Fibroblast of pulmonary artery (primary cell): ENCODE results near the gene AIM2.

ENCODE experiments used
- DNase-seq: peaks from one replicate; pipeline ENCODE4 v3.0.0-alpha.2; 2010; ENCODE audit warnings: low read depth
- H3K4me3 ChIP-seq: replicated peaks from 2 replicates; pipeline ENCODE4 v1.5.1; 2011; ENCODE audit warnings: low read depth, mild to moderate bottlenecking, control low read depth, low read length, moderate library complexity
- TF ChIP-seq, protein P1 (sequence below): IDR thresholded peaks from 2 replicates; pipeline ENCODE4 v1.5.1; 2011; ENCODE audit warnings: mild to moderate bottlenecking, control low read depth, low read length, inconsistent platforms; ENCODE audit errors: missing control alignments

The AIM2 gene

DNA sequence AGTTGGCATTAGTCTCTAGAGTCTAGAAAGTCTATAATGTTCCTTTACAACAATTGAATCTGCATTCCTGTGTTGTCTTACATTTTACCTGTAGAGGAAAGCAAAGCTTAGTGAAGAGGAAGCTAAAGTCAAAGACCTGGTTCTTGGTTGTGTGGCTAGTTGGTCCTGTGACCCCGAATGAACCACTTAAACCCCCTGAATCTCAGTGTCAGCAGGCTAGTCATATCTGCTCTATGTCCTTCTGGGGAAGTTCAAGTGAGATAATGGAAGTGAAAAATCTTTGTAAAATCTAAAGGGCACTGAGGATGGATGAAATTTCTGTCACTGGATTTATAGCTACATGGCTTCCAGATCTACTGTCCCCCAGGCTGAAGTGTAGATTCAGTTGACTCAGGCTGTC is 24.0 kb upstream of the AIM2 start:
- DNase-seq = no peak

DNA sequence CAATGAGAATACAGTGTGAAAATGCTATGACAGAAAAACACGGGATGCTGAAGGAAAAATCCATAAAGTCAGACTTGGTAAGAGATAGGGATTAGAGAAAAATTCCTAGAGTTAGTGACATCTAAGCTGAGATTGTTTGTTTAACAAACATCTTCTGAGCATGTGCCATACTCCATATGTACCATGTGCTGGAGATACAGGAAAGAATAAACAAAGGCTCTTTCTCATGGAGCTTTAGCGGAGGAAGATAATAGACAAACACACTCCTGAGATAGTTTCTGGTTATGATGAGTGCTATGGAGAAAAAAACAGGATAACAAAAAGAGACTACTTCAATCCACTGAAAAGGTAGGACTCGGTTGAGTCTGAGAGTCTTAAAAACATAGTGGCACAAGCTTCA is 22.0 kb upstream of the AIM2 start:
- no peak overlapping the region for H3K4me3 ChIP-seq
- TF ChIP-seq, protein P1, sequence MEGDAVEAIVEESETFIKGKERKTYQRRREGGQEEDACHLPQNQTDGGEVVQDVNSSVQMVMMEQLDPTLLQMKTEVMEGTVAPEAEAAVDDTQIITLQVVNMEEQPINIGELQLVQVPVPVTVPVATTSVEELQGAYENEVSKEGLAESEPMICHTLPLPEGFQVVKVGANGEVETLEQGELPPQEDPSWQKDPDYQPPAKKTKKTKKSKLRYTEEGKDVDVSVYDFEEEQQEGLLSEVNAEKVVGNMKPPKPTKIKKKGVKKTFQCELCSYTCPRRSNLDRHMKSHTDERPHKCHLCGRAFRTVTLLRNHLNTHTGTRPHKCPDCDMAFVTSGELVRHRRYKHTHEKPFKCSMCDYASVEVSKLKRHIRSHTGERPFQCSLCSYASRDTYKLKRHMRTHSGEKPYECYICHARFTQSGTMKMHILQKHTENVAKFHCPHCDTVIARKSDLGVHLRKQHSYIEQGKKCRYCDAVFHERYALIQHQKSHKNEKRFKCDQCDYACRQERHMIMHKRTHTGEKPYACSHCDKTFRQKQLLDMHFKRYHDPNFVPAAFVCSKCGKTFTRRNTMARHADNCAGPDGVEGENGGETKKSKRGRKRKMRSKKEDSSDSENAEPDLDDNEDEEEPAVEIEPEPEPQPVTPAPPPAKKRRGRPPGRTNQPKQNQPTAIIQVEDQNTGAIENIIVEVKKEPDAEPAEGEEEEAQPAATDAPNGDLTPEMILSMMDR = no peak
- no peak for DNase-seq

More for the DNA sequence above, 24.0 kb upstream of the AIM2 start:
- TF ChIP-seq, protein P1 = no peak
- no peak overlapping the region for H3K4me3 ChIP-seq

DNA sequence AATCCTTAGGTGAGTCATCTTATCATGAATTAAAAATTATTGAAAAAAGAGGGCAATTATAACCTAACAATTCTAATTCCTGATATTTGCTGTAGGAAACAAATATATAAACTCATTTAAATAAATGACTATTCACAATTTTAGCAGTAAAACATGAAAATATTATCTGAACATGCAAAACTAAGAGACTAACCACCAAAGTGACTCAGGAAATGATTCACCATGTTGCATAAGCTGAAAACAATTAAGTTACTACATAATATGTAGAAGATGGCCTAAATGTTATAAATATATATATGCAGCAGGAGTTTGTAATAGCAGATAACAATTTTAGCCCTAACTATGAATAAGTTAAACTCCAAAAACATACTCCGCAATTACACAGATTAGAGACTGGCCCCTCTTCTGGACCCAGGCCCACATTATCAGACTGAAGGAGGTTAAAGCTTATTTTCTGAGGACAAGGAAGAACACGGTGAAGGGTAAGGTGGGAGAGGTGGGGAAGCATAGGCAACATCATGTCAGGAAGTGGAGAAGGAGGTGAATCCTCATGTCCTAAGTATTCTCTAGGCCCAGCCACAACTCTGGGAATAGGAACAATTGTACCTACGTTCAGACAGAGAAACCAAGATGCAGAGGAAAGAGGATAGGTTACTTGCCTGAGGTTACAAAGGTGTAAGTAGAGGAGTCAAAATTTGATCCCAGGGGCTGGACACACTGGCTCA is 15.6 kb upstream of the AIM2 start:
- DNase-seq = peak; percentile 87
- H3K4me3 ChIP-seq = no peak overlapping the region
- TF ChIP-seq, protein P1 = no peak

DNA sequence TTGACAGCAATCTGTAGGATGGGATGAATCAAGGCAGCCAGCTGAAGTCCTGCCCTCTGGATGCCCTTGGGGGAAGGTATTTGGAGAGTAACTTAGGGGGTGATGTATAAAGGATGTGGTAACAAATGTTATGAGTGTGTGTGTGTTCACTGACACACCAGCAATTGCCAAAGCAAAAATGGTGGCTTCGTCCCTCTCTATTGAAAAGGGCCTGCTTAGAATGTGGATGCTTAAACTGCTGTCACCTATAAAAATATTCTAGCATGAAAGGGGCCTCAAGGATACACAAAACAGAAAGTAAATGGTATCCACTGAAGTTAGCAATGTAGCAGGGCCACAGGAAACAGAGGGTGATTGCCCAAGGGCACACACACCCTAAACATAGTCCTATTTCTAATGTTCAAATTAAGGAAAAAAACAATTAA is 15.1 kb upstream of the AIM2 start:
- TF ChIP-seq, protein P1 = no peak
- DNase-seq = peak; percentile 59
- no peak overlapping the region for H3K4me3 ChIP-seq

DNA sequence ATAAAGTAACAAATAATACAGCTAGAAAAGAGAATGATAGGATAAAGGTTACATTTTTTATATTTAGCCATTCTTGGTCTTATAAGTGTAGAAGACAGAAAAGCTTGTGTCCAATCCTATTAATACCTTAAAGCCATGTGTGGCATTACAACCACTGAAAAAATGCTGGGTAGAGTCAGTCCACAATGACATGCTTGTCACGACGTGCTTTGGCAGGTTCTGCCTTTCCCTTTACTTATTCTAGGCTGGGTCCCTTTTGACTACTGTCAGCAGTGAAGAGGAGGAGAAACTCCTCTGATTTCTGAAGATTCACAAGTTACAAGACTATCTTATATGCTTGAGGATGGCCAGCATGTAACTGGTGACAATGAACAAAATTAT is 14.6 kb upstream of the AIM2 start:
- no peak for DNase-seq
- TF ChIP-seq, protein P1 = no peak
- no peak overlapping the region for H3K4me3 ChIP-seq

DNA sequence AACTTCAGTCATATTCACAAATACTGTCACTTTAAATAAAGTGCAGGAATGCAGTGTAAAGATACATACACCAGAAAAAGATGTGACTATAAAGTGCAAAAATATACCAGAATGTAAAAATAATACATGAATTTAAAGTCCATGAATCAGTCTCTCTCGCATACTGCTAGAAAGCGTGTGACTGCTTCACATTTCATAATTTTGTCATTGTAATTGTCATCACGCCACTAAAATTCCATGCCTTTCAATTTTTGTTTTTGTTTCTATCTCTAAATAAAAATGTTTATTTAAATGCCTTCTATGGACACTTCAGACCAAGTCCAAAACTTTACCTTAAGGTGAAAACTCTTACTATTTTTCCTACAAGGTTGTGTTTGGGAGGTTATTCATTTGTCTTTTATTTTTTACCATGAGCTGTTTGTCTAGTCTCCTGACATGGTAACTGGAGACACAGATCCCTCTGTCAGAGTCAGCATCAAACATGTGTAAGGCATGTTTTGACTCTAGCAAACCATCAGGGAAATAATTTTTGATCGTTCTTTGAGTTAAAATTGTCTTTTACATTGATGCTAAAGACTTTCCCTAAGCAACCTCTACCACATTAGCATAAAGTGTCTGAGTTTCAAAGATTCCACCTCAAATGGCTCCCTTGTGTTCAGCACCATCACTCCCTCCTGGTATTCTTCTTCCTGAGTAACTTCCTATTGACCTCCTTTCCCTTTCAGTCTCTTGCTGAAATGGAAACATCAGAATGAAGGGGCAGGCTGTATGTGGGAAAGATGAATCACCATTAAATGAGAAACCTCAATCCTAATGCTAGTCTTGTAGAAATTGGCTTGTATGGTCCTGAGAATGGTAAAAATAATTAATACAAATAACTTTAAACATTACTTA is 14.0 kb upstream of the AIM2 start:
- H3K4me3 ChIP-seq = no peak overlapping the region
- TF ChIP-seq, protein P1 = no peak
- peak; percentile 38 for DNase-seq
